Large intestine (tissue), 12 donors: ENCODE data around the gene HIP1. TPM values are rescaled to one million over a fixed set of nuclear protein-coding genes. Genes with fewer than 3 reads are reported as not detected.
A peak's percentile ranks its signal among the peaks of the same experiment; 100 is the strongest.
"Not testable (repeated sequence)": the region's sequence is repeated elsewhere in the genome, so short reads cannot be mapped to it uniquely, and the experiment has no call there.

ENCODE experiments used
- DNase-seq, 2 donors: peaks; one replicate each; pipeline versions ENCODE4 v3.0.0 to v3.0.0-alpha.2; 2013
- H3K27ac ChIP-seq: one replicate; pipeline ENCODE4 v1.5.1; 2013; ENCODE audit warnings: low read length
- H3K27me3 ChIP-seq: 2 replicates; pipeline ENCODE4 v1.6.1; 2013; ENCODE audit warnings: low read length; ENCODE audit not compliant: control insufficient read depth, insufficient read depth
- H3K36me3 ChIP-seq: 2 replicates; pipeline ENCODE4 v1.6.1; 2013; ENCODE audit warnings: low read length; ENCODE audit not compliant: control insufficient read depth, insufficient read depth
- H3K4me1 ChIP-seq: one replicate; pipeline ENCODE4 v1.6.1; 2013; ENCODE audit warnings: low read length; ENCODE audit not compliant: control insufficient read depth, insufficient read depth
- H3K4me3 ChIP-seq: one replicate; pipeline ENCODE4 v1.5.1; 2013; ENCODE audit warnings: low read length
- H3K9me3 ChIP-seq: one replicate; pipeline ENCODE4 v1.6.1; 2013; ENCODE audit warnings: mild to moderate bottlenecking, low read depth, low read length, moderate library complexity; ENCODE audit not compliant: control insufficient read depth
- WGBS: methylation state at CpG from one replicate; pipeline ENCODE4 v1.1.5; 2013; ENCODE audit warnings: low lambda C conversion rate; ENCODE audit not compliant: insufficient coverage; 5-methylcytosine and 5-hydroxymethylcytosine counted together
- long read RNA-seq, 11 donors: transcript quantifications; one replicate each; lab custom pipeline, GENCODE V29; 2026
- polyA plus RNA-seq: library from polyadenylated mRNA; unstranded; fragments of 120-200 nt; gene quantifications from one replicate; pipeline ENCODE4 v1.2.1, GENCODE V29; 2013

The HIP1 gene
- 5.9 TPM for polyA plus RNA-seq
- long read RNA-seq, donor 1: 0 reads
- long read RNA-seq, donor 2, partial matches to known transcripts: 0 of 1 reads
- long read RNA-seq, donor 2, other reads (novel, unspliced or antisense): 0 of 1 reads
- long read RNA-seq, donor 3: 0 reads
- long read RNA-seq, donor 4: 0 reads
- long read RNA-seq, donor 5, full-length matches to known transcripts: 1 of 1 reads
- long read RNA-seq, donor 5, partial matches to known transcripts: 0 of 1 reads
- long read RNA-seq, donor 5, other reads (novel, unspliced or antisense): 0 of 1 reads
- long read RNA-seq, donor 6: 0 reads
- long read RNA-seq, donor 7: 0 reads
- long read RNA-seq, donor 8: 0 reads
- long read RNA-seq, donor 9: 0 reads
- long read RNA-seq, donor 10, full-length matches to known transcripts: 1 of 1 reads
- long read RNA-seq, donor 10, partial matches to known transcripts: 0 of 1 reads
- long read RNA-seq, donor 10, other reads (novel, unspliced or antisense): 0 of 1 reads
- long read RNA-seq, donor 11, partial matches to known transcripts: 0 of 1 reads
- long read RNA-seq, donor 11, other reads (novel, unspliced or antisense): 0 of 1 reads

DNA sequence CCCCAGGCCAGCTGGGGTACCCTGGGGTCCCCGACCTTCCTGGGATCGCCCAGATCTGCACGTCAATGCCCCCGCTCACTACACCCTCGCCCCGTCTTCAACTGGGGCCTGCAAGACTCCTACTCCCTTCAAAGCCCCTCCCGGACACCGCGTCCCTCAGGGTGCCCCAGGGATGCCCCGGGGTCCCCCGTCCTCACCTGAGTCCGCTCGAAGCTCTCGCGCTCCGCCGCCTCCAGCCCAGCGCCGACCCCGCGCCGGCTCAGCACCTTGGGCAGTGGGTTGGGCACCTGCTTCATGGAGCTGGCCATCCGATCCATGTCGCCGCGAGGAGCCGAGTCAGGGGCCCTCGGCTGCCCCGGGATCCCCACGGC lies at the start of gene HIP1:
TSS of gene HIP1 (minus strand) at position 338 of the 371 bp plus-strand sequence. CDS start at position 317, 21 bp downstream.
- Histone ChIP-seq H3K27ac (peak within 1 kb of the TSS; percentile 51), H3K36me3 (no peaks in the 10 kb centered on the region), H3K27me3 (peaks cover 43% of the 10 kb centered on the region), H3K4me3 (peak within 1 kb of the TSS; percentile 83), H3K9me3 (no peaks in the 10 kb centered on the region), H3K4me1 (peaks cover 10% of the 10 kb centered on the region)
- no peak for DNase-seq
- WGBS: no CpG with 5 or more reads among the region's 30 CpGs

DNA sequence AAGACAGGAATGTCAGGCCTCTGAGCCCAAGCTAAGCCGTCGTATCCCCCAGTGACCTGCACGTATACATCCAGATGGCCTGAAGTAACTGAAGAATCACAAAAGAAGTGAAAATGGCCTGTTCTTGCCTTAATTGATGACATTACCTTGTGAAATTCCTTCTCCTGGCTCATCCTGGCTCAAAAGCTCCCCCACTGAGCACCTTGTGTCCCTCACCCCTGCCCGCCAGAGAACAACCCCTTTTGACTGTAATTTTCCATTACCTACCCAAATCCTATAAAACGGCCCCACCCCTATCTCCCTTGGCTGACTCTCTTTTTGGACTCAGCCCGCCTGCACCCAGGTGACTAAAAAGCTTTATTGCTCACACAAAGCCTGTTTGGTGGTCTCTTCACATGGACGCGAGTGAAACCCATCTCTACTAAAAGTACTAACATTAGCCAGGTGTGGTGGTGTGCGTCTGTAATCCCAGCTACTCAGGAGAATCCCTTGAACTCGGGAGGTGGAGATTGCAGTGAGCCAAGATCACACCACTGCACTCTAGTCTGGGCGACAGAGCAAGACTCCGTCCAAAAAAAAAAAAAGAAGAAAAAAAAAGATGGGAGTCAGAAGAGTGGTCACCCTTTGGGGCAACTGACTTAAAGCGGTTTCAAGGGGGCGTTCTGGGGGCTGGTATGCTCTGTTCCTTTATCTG lies 49.6 kb upstream of the HIP1 start:
- not testable (repeated sequence) for DNase-seq, H3K27ac ChIP-seq, H3K36me3 ChIP-seq, H3K27me3 ChIP-seq, H3K4me3 ChIP-seq, H3K4me1 ChIP-seq, H3K9me3 ChIP-seq
- 50% methylated on average over 2 of the region's 14 CpGs for WGBS

DNA sequence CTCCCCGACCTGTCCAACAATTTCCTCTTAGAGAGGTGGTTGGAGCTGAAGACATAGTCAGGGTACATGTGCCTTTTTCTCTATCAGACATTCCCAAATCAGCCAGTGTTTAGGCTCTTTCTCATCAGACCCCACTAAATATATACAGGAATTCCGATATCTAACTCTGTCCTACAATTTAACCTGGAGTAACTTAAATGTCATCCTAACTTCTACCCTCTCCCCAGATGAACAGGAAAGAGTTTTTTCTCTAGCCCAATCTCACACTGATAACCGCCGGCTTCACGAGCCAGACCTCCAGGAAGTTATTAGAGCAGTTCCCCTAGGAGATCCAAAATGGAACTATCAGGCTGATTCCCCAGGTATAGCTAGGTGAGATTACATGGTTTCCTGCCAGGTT lies 44.3 kb upstream of the HIP1 start:
- H3K9me3 ChIP-seq, H3K36me3 ChIP-seq, H3K27me3 ChIP-seq, DNase-seq, H3K4me3 ChIP-seq, H3K4me1 ChIP-seq, H3K27ac ChIP-seq: not testable (repeated sequence)
- WGBS: no CpG with 5 or more reads among the region's 5 CpGs

DNA sequence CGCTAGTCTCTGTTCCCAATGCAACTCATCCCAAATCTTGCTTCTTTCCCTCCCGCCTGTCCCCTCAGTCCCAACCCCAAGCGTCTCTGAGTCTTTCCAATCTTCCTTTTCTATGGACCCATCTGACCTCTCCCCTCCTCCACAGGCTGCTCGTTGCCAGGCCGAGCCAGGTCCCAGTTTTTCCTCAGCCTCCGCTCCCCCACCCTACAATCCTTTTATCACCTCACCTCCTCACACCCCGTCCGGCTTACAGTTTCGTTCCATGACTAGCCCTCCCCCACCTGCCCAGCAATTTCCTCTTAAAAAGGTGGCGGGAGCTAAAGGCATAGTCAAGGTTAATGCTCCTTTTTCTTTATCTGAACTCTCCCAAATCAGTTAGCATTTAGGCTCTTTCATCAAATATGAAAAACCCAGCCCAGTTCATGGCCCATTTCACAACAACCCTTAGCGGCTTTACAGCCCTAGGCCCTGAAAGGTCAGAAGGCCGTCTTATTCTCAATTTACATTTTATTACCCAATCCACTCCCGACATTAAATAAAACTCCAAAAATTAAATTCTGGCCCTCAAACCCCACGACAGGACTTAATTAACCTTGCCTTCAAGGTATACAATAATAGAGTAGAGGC lies 42.0 kb upstream of the HIP1 start:
- WGBS: 26% methylated on average over 3 of the region's 14 CpGs
- not testable (repeated sequence) for H3K9me3 ChIP-seq, H3K36me3 ChIP-seq, H3K27me3 ChIP-seq, H3K4me1 ChIP-seq, H3K27ac ChIP-seq, DNase-seq, H3K4me3 ChIP-seq

GRCh38 chr7:75779516-75779915 lies 40.8 kb upstream of the HIP1 start:
- 100% methylated on average over 1 of the region's 11 CpGs for WGBS
- H3K27me3 ChIP-seq, DNase-seq, H3K36me3 ChIP-seq, H3K27ac ChIP-seq, H3K4me1 ChIP-seq, H3K4me3 ChIP-seq, H3K9me3 ChIP-seq: not testable (repeated sequence)

DNA sequence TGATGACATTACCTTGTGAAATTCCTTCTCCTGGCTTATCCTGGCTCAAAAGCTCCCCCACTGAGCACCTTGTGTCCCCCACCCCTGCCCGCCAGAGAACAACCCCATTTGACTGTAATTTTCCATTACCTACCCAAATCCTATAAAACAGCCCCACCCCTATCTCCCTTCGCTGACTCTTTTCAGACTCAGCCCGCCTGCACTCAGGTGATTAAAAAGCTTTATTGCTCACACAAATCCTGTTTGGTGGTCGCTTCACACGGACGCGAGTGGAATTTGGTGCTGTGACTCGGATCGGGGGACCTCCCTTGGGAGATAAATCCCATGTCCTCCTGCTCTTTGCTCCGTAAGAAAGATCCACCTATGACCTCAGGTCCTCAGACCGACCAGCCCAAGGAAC lies 40.3 kb upstream of the HIP1 start:
- H3K36me3 ChIP-seq, H3K4me1 ChIP-seq, H3K27ac ChIP-seq, H3K27me3 ChIP-seq, H3K4me3 ChIP-seq, DNase-seq, H3K9me3 ChIP-seq: not testable (repeated sequence)
- 33% methylated on average over 2 of the region's 11 CpGs for WGBS

- H3K27ac ChIP-seq: no peak overlapping the region
- no peak for DNase-seq
- WGBS: 100% methylated on average over 2 of the region's 12 CpGs
- peaks cover 3% of the 10 kb centered on the region for H3K27me3 ChIP-seq
- no peaks in the 10 kb centered on the region for H3K4me1 ChIP-seq
- no peaks in the 10 kb centered on the region for H3K36me3 ChIP-seq
- no peak overlapping the region for H3K4me3 ChIP-seq
- no peaks in the 10 kb centered on the region for H3K9me3 ChIP-seq
These were observed 37.7 kb upstream of the HIP1 start for GRCh38 chr7:75776295-75776971.

GRCh38 chr7:75773958-75774357 lies 35.2 kb upstream of the HIP1 start:
- not testable (repeated sequence) for H3K36me3 ChIP-seq, H3K27ac ChIP-seq, H3K27me3 ChIP-seq, H3K4me1 ChIP-seq, H3K4me3 ChIP-seq, H3K9me3 ChIP-seq, DNase-seq
- WGBS: 78% methylated on average over 2 of the region's 6 CpGs

- H3K36me3 ChIP-seq: no peaks in the 10 kb centered on the region
- no peak within 1 kb of the TSS for H3K4me3 ChIP-seq
- H3K27ac ChIP-seq: no peak within 1 kb of the TSS
- H3K27me3 ChIP-seq: no peaks in the 10 kb centered on the region
- H3K9me3 ChIP-seq: no peaks in the 10 kb centered on the region
- no peaks in the 10 kb centered on the region for H3K4me1 ChIP-seq
- no CpG with 5 or more reads among the region's 9 CpGs for WGBS
- no peak for DNase-seq
These were observed 33.6 kb upstream of the HIP1 start, which contains the start of gene CCL26 for GRCh38 chr7:75772081-75773077. Gene CCL26, minus strand, starts transcription at chr7:75772211. Its CDS starts 35 bp downstream, at chr7:75772176.
